Endometrial microvascular endothelial cells (primary cell): ENCODE data around the gene TNXB. TPM values are rescaled to one million over a fixed set of nuclear protein-coding genes. Genes with fewer than 3 reads are reported as not detected.
"Not testable (repeated sequence)": the region's sequence is repeated elsewhere in the genome, so short reads cannot be mapped to it uniquely, and the experiment has no call there.

Experiments used
- in situ Hi-C: cut with HindIII; loops from 2 replicates; pipeline ENCODE4 v1.10.0; 2017; ENCODE audit warnings: low sequenced_read_pairs, low pct_unique_long_range_greater_than_20kb; ENCODE audit errors: inconsistent ontology term
- total RNA-seq: library from RNA; depleted of rRNA; stranded (reverse); fragments of >200 nt; gene quantifications from one replicate; pipeline ENCODE4 v1.2.3, GENCODE V29; 2015; ENCODE audit errors: inconsistent ontology term

TNXB gene
- total RNA-seq, 1 donor from 2014 or later, result not detected

- in situ Hi-C loops, result not testable (repeated sequence)
Observed at GRCh38 chr6:32144238-32144637, 35.1 kb upstream of the TNXB start.

- in situ Hi-C loops, result no loop called here
Observed at GRCh38 chr6:32140420-32141046, 31.4 kb upstream of the TNXB start.

- in situ Hi-C loops, result no loop called here
Observed at GRCh38 chr6:32139590-32139989, 30.5 kb upstream of the TNXB start.

- in situ Hi-C loops, result no loop called here
Observed at GRCh38 chr6:32137454-32137853, 28.3 kb upstream of the TNXB start.

- in situ Hi-C loops, result no loop called here
Observed at GRCh38 chr6:32133786-32134185, 24.6 kb upstream of the TNXB start.

- in situ Hi-C loops, result no loop called here
Observed at GRCh38 chr6:32132110-32132509, 23.0 kb upstream of the TNXB start.

GRCh38 chr6:32131439-32131948 is 22.4 kb upstream of the TNXB start:
- in situ Hi-C loops, result no loop called here

- in situ Hi-C loops, result no loop called here
Observed at GRCh38 chr6:32129297-32130088, 20.4 kb upstream of the TNXB start.

- in situ Hi-C loops, result no loop called here
Observed at GRCh38 chr6:32128751-32129296, 19.7 kb upstream of the TNXB start.

GRCh38 chr6:32127717-32128592 is 18.8 kb upstream of the TNXB start, which contains the start of gene ATF6B:
Gene ATF6B (minus strand): TSS chr6:32128246. CDS start chr6:32128207, 39 bp downstream.
- in situ Hi-C loops, result no loop called here

GRCh38 chr6:32127409-32127716 is 18.2 kb upstream of the TNXB start:
- in situ Hi-C loops, result no loop called here

- in situ Hi-C loops, result no loop called here
Observed at GRCh38 chr6:32126880-32127279, 17.7 kb upstream of the TNXB start.

GRCh38 chr6:32123681-32124080 is 14.5 kb upstream of the TNXB start:
- in situ Hi-C loops, result loop anchor here (25.0 kb wide), 1 partner anchor 186 kb away; the partner anchor contains the start of genes C2 and CFB

GRCh38 chr6:32120573-32121059 is 11.5 kb upstream of the TNXB start:
- in situ Hi-C loops, result loop anchor here (25.0 kb wide), 1 partner anchor 183 kb away; the partner anchor contains the start of genes C2 and CFB

GRCh38 chr6:32118782-32119628 is 9.9 kb upstream of the TNXB start:
- in situ Hi-C loops, result loop anchor here (25.0 kb wide), 1 partner anchor 182 kb away; the partner anchor contains the start of genes C2 and CFB

GRCh38 chr6:32117461-32117860 is 8.3 kb upstream of the TNXB start:
- in situ Hi-C loops, result loop anchor here (25.0 kb wide), 1 partner anchor 180 kb away; the partner anchor contains the start of genes C2 and CFB

- in situ Hi-C loops, result loop anchor here (25.0 kb wide), 1 partner anchor 179 kb away; the partner anchor contains the start of genes C2 and CFB
Observed at GRCh38 chr6:32116674-32117073, 7.5 kb upstream of the TNXB start.

- in situ Hi-C loops, result loop anchor here (25.0 kb wide), 1 partner anchor 178 kb away; the partner anchor contains the start of genes C2 and CFB
Observed at GRCh38 chr6:32115623-32116022, 6.5 kb upstream of the TNXB start.
